HUES6 (cell line): ENCODE measurements around the gene KRTAP2-1.
"Not testable (repeated sequence)": the region's sequence is repeated elsewhere in the genome, so short reads cannot be mapped to it uniquely, and the experiment has no call there.

ENCODE experiments used
- H3K27ac ChIP-seq: 2 replicates; pipeline ENCODE4 v1.7.0; 2013; ENCODE audit warnings: low read depth, mild to moderate bottlenecking, low read length, inconsistent platforms
- H3K27me3 ChIP-seq: 2 replicates; pipeline ENCODE4 v1.6.1; 2013; ENCODE audit warnings: low read length; ENCODE audit not compliant: control insufficient read depth, insufficient read depth
- H3K36me3 ChIP-seq: 2 replicates; pipeline ENCODE4 v1.6.1; 2013; ENCODE audit warnings: low read length; ENCODE audit not compliant: control insufficient read depth, insufficient read depth
- H3K4me1 ChIP-seq: 2 replicates; pipeline ENCODE4 v1.6.1; 2013; ENCODE audit warnings: low read length; ENCODE audit not compliant: control insufficient read depth, insufficient read depth
- H3K4me3 ChIP-seq: 2 replicates; pipeline ENCODE4 v1.5.1; 2013; ENCODE audit warnings: low read depth, low read length
- H3K9ac ChIP-seq: one replicate; pipeline ENCODE4 v1.6.1; 2013; ENCODE audit warnings: mild to moderate bottlenecking, low read length
- H3K9me3 ChIP-seq: 2 replicates; pipeline ENCODE4 v1.6.1; 2013; ENCODE audit warnings: low read depth, low read length; ENCODE audit not compliant: control insufficient read depth, insufficient read depth

KRTAP2-1 gene

GRCh38 chr17:41009936-41010335 is 37.2 kb downstream of the KRTAP2-1 start:
- peaks cover 16% of the 10 kb centered on the region for H3K4me1 ChIP-seq
- H3K4me3 ChIP-seq = no peak overlapping the region
- no peaks in the 10 kb centered on the region for H3K27me3 ChIP-seq
- H3K27ac ChIP-seq = no peak overlapping the region
- no peaks in the 10 kb centered on the region for H3K9me3 ChIP-seq
- no peak overlapping the region for H3K9ac ChIP-seq
- H3K36me3 ChIP-seq = no peaks in the 10 kb centered on the region

- Histone ChIP-seq H3K27ac (no peak overlapping the region), H3K36me3 (no peaks in the 10 kb centered on the region), H3K4me3 (no peak overlapping the region), H3K9ac (no peak overlapping the region), H3K4me1 (peaks cover 16% of the 10 kb centered on the region), H3K27me3 (no peaks in the 10 kb centered on the region), H3K9me3 (no peaks in the 10 kb centered on the region)
These were observed 37.8 kb downstream of the KRTAP2-1 start for GRCh38 chr17:41009301-41009760.

- no peaks in the 10 kb centered on the region for H3K27me3 ChIP-seq
- no peak within 1 kb of the TSS for H3K9ac ChIP-seq
- H3K4me3 ChIP-seq = no peak within 1 kb of the TSS
- H3K36me3 ChIP-seq = no peaks in the 10 kb centered on the region
- no peak within 1 kb of the TSS for H3K27ac ChIP-seq
- no peaks in the 10 kb centered on the region for H3K9me3 ChIP-seq
- H3K4me1 ChIP-seq = peaks cover 16% of the 10 kb centered on the region
These were observed 38.3 kb downstream of the KRTAP2-1 start, which contains the start of gene KRTAP3-1 for GRCh38 chr17:41008811-41009210. Gene KRTAP3-1, minus strand, starts transcription at chr17:41009128. Its CDS starts 54 bp downstream, at chr17:41009074.

- Histone ChIP-seq H3K27ac (no peak overlapping the region), H3K9ac (no peak overlapping the region), H3K27me3 (no peaks in the 10 kb centered on the region), H3K4me3 (no peak overlapping the region), H3K9me3 (no peaks in the 10 kb centered on the region), H3K36me3 (no peaks in the 10 kb centered on the region), H3K4me1 (peaks cover 9% of the 10 kb centered on the region)
These were observed 42.7 kb downstream of the KRTAP2-1 start for GRCh38 chr17:41004397-41004796.

- Histone ChIP-seq H3K4me1 (peaks cover 4% of the 10 kb centered on the region), H3K36me3 (no peaks in the 10 kb centered on the region), H3K27ac (no peak overlapping the region), H3K4me3 (no peak overlapping the region), H3K9me3 (no peaks in the 10 kb centered on the region), H3K27me3 (no peaks in the 10 kb centered on the region), H3K9ac (no peak overlapping the region)
These were observed 43.2 kb downstream of the KRTAP2-1 start for GRCh38 chr17:41003926-41004325.

- no peaks in the 10 kb centered on the region for H3K27me3 ChIP-seq
- H3K27ac ChIP-seq = no peak overlapping the region
- no peak overlapping the region for H3K9ac ChIP-seq
- H3K36me3 ChIP-seq = no peaks in the 10 kb centered on the region
- no peaks in the 10 kb centered on the region for H3K4me1 ChIP-seq
- H3K4me3 ChIP-seq = no peak overlapping the region
- no peaks in the 10 kb centered on the region for H3K9me3 ChIP-seq
These were observed 44.3 kb downstream of the KRTAP2-1 start for GRCh38 chr17:41002814-41003213.

GRCh38 chr17:41001795-41002194 is 45.3 kb downstream of the KRTAP2-1 start:
- no peaks in the 10 kb centered on the region for H3K9me3 ChIP-seq
- no peak overlapping the region for H3K27ac ChIP-seq
- H3K27me3 ChIP-seq = no peaks in the 10 kb centered on the region
- no peaks in the 10 kb centered on the region for H3K36me3 ChIP-seq
- H3K4me3 ChIP-seq = no peak overlapping the region
- no peaks in the 10 kb centered on the region for H3K4me1 ChIP-seq
- H3K9ac ChIP-seq = no peak overlapping the region

- H3K4me1 ChIP-seq, H3K27me3 ChIP-seq, H3K27ac ChIP-seq, H3K9me3 ChIP-seq, H3K36me3 ChIP-seq, H3K9ac ChIP-seq, H3K4me3 ChIP-seq: not testable (repeated sequence)
These were observed 47.6 kb downstream of the KRTAP2-1 start, which contains the start of gene KRTAP3-2 for GRCh38 chr17:40999563-40999962. Gene KRTAP3-2, minus strand, starts transcription at chr17:40999906. Its CDS starts 53 bp downstream, at chr17:40999853.

GRCh38 chr17:40997361-40997760 is 49.8 kb downstream of the KRTAP2-1 start:
- Histone ChIP-seq H3K4me3 (no peak overlapping the region), H3K27me3 (no peaks in the 10 kb centered on the region), H3K9me3 (no peaks in the 10 kb centered on the region), H3K36me3 (no peaks in the 10 kb centered on the region), H3K9ac (no peak overlapping the region), H3K4me1 (no peaks in the 10 kb centered on the region; the same call in 1 of the 2 replicates), H3K27ac (no peak overlapping the region)

GRCh38 chr17:40996829-40997228 is 50.3 kb downstream of the KRTAP2-1 start:
- no peaks in the 10 kb centered on the region for H3K27me3 ChIP-seq
- H3K9me3 ChIP-seq = no peaks in the 10 kb centered on the region
- H3K36me3 ChIP-seq = no peaks in the 10 kb centered on the region

More at GRCh38 chr17:40996829-40997228, 50.3 kb downstream of the KRTAP2-1 start:
- H3K4me1 ChIP-seq = no peaks in the 10 kb centered on the region; the same call in 1 of the 2 replicates
- H3K4me3 ChIP-seq = no peak overlapping the region
- H3K27ac ChIP-seq = no peak overlapping the region
- H3K9ac ChIP-seq = no peak overlapping the region
